ENCODE results near the gene GPM6B. TPM values are rescaled to one million over a fixed set of nuclear protein-coding genes. Genes with fewer than 3 reads are reported as not detected.

GPM6B gene
- total and polyA plus RNA-seq, 2 experiments from 2014 or later: 82.6 to 95.4 TPM

- Mint-ChIP-seq H3K4me1 (peaks cover 46% of the 10 kb centered on the region), H3K9me3 (peaks cover 3% of the 10 kb centered on the region; the same call in 1 of the 3 replicates), H3K27ac (no peak overlapping the region; the same call in 1 of the 2 replicates), H3K36me3 (ENCODE audit: low read depth) (peaks cover 74% of the 10 kb centered on the region), H3K27me3 (ENCODE audit: insufficient read depth, low read depth, poor library complexity) (peaks cover 7% of the 10 kb centered on the region), H3K4me3 (no peak overlapping the region)
- DNase-seq (ENCODE audit: low spot score) (peak; percentile 59), ATAC-seq (peak; percentile 80)
- H3K79me2 ChIP-seq (replicated peaks; ENCODE audit: insufficient read depth): no peaks in the 10 kb centered on the region
- no peak overlapping the region for H3K4me3 ChIP-seq
- no peaks in the 10 kb centered on the region for H4K20me1 ChIP-seq (replicated peaks; ENCODE audit: insufficient read depth)
- H3K9me2 ChIP-seq (ENCODE audit: insufficient read depth): no peaks in the 10 kb centered on the region
- H3K27me3 ChIP-seq (ENCODE audit: insufficient read depth): no peaks in the 10 kb centered on the region
- H3K4me1 ChIP-seq (ENCODE audit: insufficient read depth): peaks cover 29% of the 10 kb centered on the region
- 0 out of 2 replicates have a peak, but pooled peaks cover 3% of the 10 kb centered on the region for H3F3A ChIP-seq (replicated peaks; ENCODE audit: low read depth)
- H3K36me3 ChIP-seq (ENCODE audit: insufficient read depth): peaks cover 6% of the 10 kb centered on the region; the same call in 1 of the 2 replicates
- no peak overlapping the region for H2AFZ ChIP-seq
- no peak for TF ChIP-seq JUNB (IDR thresholded peaks at IDR 0.05; ENCODE audit: unreplicated experiment)
- TF ChIP-seq POLR2AphosphoS5 (IDR thresholded peaks at IDR 0.05; ENCODE audit: low read depth): no peak
- TF ChIP-seq EZH2phosphoT487 (IDR thresholded peaks at IDR 0.05; ENCODE audit: unreplicated experiment): no peak
- TF ChIP-seq ZNF462 (CRISPR knock-in tag; IDR thresholded peaks at IDR 0.05): no peak
- TF ChIP-seq CREB1 (CRISPR knock-in tag; IDR thresholded peaks at IDR 0.05; ENCODE audit: low read depth): no peak
- TF ChIP-seq CTCF (conservative IDR thresholded peaks at IDR 0.05; ENCODE audit: low read depth in 2 of 2): peak; percentile 48 to 64
- TF ChIP-seq ZNF331 (CRISPR knock-in tag; IDR thresholded peaks at IDR 0.05; ENCODE audit: low read depth): no peak
- no peak overlapping the region for H3K4me2 ChIP-seq
- H3K27ac ChIP-seq (ENCODE audit: low read depth): no peak overlapping the region
Observed at GRCh38 chrX:13764765-13765164, 52.1 kb downstream of the GPM6B start.

Measured in GM23338 (cell line).